HG03520 (cell line): ENCODE data around the gene SPINK9.
A peak's percentile ranks its signal among the peaks of the same experiment; 100 is the strongest.
"Not testable (repeated sequence)": the region's sequence is repeated elsewhere in the genome, so short reads cannot be mapped to it uniquely, and the experiment has no call there.

Source experiments
- ATAC-seq: cut with Tn5 transposase; IDR thresholded peaks from one replicate; pipeline ENCODE4 v1.9.1; 2021; ENCODE audit warnings: mild to moderate bottlenecking, moderate library complexity; ENCODE audit not compliant: unreplicated experiment

The SPINK9 gene

DNA sequence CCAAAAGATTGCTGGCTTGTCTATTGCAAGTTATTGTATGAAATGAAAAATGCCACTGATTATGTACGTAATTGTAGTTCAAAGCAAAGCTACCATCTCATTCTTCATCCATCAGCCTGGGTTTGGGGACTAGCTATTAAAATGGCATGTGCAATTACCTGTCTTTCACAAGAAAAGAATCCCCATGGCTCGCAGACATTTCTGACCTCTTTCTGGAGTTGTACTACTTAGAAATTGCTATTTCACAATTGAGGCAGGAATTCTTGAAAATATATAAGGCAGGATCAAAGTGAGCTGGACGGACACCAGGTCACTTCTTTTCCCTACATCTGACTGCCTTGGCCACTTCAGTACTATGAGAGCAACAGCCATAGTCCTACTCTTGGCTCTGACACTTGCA, at the start of gene SPINK9:
SPINK9 (plus strand) TSS at position 301 of the 400 bp plus-strand sequence; CDS start at position 356, 55 bp downstream.
- ATAC-seq = no peak

GRCh38 chr5:148290271-148291195, 44.8 kb upstream of the SPINK9 start:
- ATAC-seq = peak; percentile 52

GRCh38 chr5:148297731-148298130, 37.6 kb upstream of the SPINK9 start:
- ATAC-seq = no peak

DNA sequence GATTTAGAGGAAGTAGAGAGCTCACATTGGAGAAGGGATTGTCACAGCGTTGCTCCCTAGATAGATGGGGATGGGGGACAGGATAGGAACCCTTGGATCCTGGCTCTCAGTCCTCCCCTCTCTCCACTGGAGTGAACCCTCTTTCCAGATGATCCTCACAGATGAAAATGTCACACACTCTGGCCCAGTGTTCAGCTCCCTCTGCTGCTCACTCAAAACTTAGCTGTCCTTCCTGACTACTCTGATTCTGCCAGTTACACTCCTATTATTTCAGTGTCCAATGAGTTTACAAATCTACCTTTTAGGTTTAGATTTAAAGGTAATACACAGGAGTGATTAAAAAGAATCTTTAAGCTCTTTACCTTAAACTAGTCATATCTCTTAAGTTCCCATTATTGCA, 28.9 kb upstream of the SPINK9 start:
- ATAC-seq = no peak

- ATAC-seq = no peak
These were observed 26.3 kb upstream of the SPINK9 start for GRCh38 chr5:148309019-148309418.

- no peak for ATAC-seq
These were observed 25.6 kb upstream of the SPINK9 start for GRCh38 chr5:148309746-148310145.

DNA sequence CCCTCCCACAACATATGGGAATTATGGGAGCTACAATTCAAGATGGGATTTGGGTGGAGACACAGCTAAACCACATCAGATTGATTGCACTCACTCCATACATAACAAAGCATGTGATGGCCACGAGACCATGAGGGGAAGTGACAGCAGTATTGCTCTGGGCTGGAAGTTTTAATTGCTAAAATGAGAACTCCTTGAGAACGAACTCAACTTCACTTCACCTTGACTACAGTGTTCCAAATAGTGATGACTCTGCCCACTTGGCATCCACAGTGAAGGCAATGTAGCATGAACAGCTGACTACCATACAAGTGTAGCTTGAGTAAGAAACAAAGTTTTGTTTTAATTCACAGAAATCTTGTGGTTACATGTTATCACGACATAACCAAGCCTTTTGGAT, 23.9 kb upstream of the SPINK9 start:
- no peak for ATAC-seq

GRCh38 chr5:148312153-148312552, 23.2 kb upstream of the SPINK9 start, which contains the start of gene SPINK7:
Gene SPINK7 (plus strand): TSS chr5:148312423. CDS start chr5:148312484, 61 bp downstream.
- ATAC-seq = no peak

DNA sequence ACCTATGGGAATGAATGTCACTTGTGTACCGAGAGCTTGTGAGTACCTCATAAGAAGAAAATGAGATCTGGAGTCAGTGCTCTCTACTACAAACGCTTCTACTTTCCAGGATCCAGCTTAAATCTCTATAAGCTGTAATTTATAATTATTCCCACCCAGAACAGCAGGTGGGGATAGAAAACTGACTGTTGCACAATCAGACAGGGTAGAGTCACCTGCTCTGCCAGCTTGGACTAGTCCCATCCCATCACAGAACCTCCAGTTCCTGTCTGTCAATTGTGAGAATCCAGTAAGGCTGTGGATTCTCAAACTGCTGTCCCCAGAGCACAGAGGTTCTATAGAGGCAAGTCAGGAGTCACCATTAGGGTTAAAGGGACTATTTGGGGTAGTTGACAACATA, 21.2 kb upstream of the SPINK9 start:
- ATAC-seq = no peak

- no peak for ATAC-seq
These were observed 20.6 kb upstream of the SPINK9 start for GRCh38 chr5:148314731-148315130.

DNA sequence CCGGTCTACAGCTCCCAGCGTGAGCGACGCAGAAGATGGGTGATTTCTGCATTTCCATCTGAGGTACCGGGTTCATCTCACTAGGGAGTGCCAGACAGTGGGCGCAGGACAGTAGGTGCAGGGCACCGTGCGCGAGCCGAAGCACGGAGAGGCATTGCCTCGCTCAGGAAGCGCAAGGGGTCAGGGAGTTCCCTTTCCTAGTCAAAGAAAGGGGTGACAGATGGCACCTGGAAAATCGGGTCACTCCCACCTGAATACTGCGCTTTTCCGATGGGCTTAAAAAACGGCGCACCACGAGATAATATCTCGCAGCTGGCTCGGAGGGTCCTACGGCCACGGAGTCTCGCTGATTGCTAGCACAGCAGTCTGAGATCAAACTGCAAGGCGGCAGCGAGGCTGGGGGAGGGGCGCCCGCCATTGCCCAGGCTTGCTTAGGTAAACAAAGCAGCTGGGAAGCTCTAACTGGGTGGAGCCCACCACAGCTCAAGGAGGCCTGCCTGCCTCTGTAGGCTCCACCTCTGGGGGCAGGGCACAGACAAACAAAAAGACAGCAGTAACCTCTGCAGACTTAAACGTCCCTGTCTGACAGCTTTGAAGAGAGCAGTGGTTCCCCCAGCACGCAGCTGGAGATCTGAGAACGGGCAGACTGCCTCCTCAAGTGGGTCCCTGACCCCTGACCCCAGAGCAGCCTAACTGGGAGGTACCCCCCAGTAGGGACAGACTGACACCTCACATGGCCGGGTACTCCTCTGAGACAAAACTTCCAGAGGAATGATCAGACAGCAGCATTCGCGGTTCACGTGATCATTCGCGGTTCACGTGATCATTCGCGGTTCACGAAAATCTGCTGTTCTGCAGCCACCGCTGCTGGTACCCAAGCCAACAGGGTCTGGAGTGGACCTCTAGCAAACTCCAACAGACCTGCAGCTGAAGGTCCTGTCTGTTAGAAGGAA, 15.1 kb upstream of the SPINK9 start:
- not testable (repeated sequence) for ATAC-seq

DNA sequence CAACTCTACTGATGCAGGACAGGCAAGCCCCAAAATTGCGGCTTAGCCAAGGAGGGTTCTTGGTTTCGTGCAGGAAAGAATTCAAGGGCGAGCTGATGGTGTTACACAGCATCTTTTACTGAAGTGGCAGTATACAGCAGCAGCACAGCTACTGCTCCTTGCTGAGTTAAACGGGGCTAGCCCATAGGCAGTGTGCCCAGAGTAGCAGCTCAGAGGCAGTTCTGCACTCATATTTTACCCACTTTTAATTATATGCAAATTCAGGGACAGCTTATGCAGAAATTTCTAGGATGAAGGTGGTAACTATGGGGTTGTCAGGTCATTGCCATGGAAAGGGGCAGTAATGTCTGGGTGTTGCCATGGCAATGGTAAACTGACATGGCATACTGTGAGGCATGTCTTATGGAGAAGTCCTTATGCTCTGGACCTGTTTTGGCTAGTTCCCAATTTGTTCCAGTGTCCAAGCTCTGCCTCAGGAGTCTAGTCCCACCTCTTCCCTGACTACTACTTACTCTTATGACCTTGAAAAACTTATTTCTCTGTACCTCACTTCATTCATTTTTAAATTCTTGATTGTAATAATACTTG, 2.0 kb upstream of the SPINK9 start:
- no peak for ATAC-seq

GRCh38 chr5:148336704-148337435, 1.5 kb downstream of the SPINK9 start:
- ATAC-seq = peak; percentile 65

DNA sequence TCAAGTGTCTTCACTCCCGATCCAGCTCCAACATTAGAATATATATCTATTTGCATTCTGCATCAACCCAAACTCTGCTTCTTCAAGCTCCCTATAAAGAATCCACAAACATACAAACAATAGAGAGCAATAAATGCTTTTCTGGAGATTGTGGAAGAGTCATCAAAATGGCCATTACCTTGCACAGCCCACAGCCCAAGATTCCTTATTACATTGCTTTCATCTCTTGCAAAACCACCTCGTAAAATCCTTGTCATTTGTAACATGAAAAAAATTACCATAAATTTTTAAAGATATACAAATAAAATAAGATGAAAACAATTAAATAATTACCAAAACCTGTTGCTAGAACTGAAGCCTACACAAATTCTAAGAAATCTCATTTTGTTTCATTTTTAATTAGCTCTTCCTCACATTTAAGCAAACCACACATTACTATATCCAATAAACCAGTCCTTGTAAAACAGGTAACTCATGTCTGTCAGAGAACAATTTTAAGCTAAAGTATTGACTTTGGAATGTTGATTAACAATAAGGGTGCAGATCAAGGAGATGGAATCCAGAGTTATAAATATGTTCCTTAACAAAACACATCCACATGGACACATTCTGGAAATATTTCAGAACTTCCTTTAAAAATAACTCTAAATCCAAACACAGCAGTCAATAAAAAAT, 7.1 kb downstream of the SPINK9 start:
- no peak for ATAC-seq

DNA sequence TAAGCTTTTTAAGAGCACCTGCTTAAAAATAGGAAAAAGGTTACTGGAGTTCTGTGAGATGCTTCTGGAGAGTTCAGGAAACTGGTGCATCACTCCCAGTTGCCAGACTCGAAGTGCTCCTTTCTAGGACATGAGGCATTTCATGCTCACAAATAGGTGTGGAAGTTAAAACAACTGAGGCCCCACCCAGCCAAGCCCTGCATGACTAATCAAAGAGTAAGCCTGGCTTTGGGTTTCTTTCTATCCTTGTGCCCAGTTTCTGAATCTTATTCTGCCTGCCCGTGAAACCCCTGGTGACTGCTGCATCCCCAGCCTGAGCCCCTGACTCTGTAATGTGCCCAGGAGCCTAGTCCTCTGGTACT, 7.7 kb downstream of the SPINK9 start:
- no peak for ATAC-seq

DNA sequence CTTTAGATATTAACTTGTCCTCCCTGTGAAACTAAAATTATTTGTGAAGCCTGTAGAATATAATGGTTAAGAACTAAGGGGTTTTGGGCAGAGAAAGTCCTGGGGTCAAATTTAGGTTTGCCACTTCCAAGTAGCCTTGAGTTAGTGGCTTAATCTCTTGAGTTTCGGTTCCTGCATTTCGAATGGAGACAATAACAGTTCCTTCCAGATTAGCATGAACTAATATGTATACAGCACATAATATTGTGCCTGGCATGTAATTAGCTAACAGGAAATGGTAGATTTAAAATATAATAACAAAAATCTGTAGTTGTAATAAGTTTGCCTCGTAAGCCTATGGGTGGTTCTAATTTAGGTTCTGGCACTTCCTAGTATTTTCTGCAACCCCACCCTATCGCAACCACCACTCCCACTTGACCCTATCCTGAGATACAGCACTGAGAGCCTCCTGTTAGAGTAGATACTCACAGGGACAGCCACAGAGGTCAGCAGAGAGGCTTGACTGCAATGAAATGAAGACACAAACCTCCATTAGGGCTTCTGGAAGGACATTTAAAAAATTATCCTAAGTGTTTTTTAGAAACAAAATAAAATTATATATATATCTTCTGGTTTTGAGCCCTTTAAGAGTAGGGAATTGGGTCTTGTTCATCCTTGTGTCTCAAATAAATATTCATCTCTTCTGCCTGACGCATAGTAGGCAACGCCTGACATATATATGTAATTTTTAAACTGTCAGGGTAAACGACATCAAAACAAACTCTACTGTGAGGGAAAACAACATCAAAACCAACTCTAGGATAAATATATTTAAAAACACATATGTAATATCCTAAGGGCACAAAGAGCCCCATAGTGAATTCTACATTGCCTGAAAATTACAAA, 8.5 kb downstream of the SPINK9 start:
- ATAC-seq = no peak

DNA sequence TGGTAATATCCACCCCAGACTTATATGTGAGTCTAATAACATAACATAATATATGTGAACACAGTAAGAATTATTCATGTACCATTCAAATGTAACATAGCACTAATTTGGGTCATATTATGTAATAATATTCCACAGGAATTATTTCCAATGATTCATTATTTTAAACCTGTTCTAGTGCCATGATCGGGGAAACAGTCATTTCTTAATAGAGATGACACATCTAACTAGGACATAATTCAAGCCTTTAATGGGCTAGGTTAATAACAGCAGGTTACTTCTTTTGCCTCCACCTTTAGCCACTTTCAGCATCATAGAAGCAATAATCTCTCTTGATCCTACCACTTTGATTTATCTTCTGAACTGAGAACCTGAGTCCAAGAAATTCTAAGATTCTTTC, 12.3 kb downstream of the SPINK9 start:
- ATAC-seq = no peak

DNA sequence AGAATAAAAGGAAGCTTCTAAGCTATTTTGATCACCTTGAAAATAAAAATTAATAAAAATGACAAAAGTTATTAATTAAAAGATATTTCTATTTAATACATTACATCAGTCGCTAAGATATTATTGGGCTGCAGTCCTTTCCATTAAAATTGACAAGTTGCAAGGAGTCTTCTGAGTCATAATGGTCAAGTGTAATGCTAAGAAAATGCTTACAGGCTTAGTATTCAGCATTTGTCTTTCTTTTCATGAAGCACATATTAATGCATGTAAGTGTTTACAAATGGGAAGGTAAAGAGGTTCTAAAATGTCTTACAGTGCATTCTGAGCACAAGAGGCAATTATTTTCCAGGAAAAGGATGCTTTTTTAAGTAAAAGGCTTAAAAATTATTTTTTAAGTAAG, 17.3 kb downstream of the SPINK9 start:
- no peak for ATAC-seq

DNA sequence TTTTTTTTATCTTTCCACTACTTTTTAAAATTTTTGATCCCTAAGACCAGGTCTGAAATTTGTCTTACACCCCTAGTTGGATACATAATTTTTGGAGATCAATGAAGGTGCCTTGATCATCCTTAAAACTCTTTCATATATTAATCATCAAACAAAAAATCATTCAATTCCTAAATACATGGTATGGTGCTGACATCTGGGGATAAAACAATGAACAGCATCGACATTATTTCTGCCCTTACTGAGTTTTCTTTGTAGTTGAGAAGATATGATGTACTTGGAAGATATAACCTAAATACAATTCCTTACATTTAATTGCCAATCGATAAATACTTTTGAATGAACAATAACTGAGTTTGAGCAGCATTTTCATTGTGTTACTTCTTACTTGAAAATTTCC, 18.3 kb downstream of the SPINK9 start:
- no peak for ATAC-seq
